LNCaP clone FGC (cell line): Measurements from ENCODE around the gene DNAJC15.
"Not testable (repeated sequence)": the region's sequence is repeated elsewhere in the genome, so short reads cannot be mapped to it uniquely, and the experiment has no call there.

Experiments
- DNase-seq: peaks from one replicate; pipeline ENCODE4 v3.0.0-alpha.2; 2011; ENCODE audit warnings: low read depth
- H3K4me3 ChIP-seq: 2 replicates; pipeline ENCODE4 v1.5.1; 2011; ENCODE audit warnings: mild to moderate bottlenecking, low read depth, low read length, control low read depth
- TF ChIP-seq, protein P1 (sequence below): IDR thresholded peaks from 2 replicates; pipeline ENCODE4 v1.5.1; 2012; ENCODE audit warnings: mild to moderate bottlenecking; ENCODE audit not compliant: control insufficient read depth, insufficient read depth; ENCODE audit errors: extremely low read depth

The DNAJC15 gene

DNA sequence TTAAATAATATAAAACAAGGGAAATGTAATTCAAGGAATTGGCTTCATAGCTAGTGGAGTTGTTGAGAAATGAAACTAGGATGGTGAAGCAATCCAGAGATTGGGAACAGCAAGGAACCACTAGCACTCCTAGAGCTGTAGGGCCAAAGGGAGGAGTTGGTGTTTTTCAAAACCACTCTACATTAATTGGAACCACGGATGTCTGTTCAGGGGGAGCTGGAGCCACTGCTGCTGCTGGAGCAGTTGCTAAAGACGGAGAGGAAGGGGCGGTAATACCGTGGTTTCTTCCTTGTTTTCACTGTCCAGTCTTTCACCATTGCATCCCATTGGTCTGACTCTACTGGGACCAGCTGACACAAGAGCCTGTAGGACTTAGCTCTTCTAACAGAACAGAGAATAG is 8.5 kb downstream of the DNAJC15 start:
- TF ChIP-seq, protein P1, sequence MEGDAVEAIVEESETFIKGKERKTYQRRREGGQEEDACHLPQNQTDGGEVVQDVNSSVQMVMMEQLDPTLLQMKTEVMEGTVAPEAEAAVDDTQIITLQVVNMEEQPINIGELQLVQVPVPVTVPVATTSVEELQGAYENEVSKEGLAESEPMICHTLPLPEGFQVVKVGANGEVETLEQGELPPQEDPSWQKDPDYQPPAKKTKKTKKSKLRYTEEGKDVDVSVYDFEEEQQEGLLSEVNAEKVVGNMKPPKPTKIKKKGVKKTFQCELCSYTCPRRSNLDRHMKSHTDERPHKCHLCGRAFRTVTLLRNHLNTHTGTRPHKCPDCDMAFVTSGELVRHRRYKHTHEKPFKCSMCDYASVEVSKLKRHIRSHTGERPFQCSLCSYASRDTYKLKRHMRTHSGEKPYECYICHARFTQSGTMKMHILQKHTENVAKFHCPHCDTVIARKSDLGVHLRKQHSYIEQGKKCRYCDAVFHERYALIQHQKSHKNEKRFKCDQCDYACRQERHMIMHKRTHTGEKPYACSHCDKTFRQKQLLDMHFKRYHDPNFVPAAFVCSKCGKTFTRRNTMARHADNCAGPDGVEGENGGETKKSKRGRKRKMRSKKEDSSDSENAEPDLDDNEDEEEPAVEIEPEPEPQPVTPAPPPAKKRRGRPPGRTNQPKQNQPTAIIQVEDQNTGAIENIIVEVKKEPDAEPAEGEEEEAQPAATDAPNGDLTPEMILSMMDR = no peak
- no peak for DNase-seq
- H3K4me3 ChIP-seq = no peak overlapping the region

DNA sequence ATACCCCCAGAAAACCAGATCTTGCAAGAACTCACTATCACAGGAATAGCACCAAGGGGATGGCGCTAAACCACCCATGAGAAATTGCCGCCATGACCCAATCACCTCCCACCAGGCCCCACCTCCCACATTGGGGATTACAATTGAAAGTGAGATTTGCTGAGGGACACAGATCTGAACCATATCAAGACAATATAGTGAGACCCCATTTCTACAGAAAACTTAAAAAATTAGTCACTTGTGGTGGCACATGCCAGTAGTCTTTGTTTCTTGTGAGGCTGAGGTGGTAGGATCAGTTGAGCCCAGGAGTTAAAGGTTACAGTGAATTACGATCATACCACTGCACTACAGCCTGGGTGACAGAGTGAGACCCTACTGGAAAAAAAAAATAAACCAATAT is 9.7 kb downstream of the DNAJC15 start:
- TF ChIP-seq, protein P1 = no peak
- DNase-seq = no peak
- no peak overlapping the region for H3K4me3 ChIP-seq

DNA sequence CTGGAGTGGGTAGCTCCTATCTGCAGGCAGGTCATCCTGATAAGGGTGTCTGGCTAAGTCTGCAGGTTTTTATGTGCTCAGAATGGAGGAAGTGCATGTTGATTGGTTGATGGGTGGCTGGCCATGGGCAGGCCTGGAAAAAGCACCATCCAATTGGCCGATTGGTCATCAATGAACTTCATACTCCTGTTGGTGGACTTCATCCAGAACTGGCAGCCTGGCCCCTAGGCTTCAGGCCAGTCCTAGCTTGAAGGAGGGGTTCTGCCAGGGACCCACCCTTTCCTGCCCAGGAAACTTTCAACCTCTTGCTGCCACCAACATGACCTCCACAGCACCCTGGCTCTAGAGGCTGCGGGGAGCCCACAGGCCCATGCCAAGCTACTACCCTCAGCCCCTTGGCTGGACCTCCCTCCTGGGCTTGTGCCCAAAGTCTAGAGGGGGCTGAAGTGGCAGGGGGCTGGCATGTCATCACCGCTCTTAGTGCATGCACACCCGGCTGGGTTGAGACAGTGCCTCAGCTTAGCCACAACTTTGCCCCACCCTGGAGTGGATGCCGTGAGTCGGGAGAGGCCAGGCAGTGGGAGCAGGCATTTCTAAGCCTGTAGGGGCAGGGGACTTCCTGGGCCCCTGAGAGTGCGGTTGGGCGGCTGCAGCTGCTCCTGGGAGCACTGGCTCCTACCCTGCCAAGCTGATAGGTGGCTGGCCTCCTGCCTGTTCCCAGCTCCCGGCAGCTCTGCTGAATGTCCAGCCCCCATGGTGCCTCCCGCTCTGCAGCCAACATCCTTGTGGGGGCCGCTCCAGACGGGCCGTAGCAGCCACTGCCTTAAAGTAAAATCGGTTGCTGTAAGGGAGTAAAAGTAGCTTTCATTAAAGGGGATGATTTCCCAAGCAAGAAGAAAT is 13.2 kb downstream of the DNAJC15 start:
- TF ChIP-seq, protein P1 = no peak
- H3K4me3 ChIP-seq = no peak overlapping the region
- DNase-seq = no peak

DNA sequence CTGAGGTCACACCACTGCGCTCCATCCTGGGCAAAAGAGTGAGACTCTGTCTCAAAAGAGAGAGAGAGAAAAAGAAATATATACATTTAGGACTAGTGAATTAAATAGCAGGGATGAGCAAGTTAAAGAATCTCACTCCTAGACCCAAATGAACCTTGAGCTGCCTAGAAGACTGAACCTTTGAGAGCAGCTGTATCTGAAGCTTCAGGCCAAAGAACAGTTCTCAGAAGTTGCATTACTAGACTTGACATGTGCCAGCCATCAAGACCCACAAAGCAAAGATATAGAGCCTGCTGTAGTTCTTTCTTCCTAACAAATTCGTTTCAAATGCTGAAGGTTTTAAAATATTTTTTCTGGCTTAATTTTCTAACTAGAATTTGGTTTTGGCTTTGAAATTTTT is 16.6 kb downstream of the DNAJC15 start:
- DNase-seq = no peak
- H3K4me3 ChIP-seq = no peak overlapping the region
- TF ChIP-seq, protein P1 = no peak

DNA sequence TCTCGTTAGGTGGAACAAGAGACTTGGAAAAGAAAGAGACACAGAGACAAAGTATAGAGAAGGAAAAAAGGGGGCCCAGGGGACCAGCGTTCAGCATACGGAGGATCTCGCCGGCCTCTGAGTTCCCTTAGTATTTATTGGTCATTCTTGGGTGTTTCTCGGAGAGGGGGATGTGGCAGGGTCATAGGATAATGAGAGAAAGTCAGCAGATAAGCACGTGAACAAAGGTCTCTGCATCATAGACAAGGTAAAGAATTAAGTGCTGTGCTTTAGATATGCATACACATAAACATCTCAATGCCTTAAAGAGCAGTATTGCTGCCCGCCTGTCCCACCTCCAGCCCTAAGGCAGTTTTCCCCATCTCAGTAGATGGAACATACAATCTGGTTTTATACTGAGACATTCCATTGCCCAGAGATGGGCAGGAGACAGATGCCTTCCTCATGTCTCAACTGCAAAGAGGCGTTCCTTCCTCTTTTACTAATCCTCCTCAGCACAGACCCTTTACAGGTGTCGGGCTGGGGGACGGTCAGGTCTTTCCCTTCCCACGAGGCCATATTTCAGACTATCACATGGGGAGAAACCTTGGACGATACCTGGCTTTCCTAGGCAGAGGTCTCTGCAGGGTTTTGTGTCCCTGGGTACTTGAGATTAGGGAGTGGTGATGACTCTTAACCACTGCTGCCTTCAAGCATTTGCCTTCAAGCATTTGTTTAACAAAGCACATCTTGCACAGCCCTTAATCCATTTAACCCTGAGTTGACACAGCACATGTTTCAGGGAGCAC is 17.4 kb downstream of the DNAJC15 start:
- H3K4me3 ChIP-seq, DNase-seq: not testable (repeated sequence)

DNA sequence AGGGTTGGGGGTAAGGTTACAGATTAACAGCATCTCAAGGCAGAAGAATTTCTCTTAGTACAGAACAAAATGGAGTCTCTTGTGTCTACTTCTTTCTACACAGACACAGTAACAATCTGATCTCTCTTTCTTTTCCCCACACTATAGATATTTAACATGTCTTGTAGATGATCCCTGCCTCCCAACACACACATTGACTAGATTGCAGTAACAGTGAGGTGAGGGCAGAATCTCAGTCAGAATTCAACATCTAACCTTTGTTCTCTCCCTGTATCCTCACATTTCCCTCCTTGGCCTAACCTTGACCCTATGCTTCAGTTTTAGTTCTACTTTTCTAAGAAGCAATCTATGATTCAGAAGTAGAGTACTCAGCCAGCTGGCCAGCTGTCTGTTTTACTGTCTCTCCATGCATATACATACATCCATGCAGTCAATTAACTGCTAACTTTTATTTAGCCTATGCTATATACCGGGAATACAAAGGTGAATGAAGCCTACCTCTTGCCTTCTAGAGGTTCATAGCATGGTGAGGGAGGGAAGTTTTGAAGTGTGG is 18.1 kb downstream of the DNAJC15 start:
- H3K4me3 ChIP-seq = no peak overlapping the region
- TF ChIP-seq, protein P1 = no peak
- no peak for DNase-seq

DNA sequence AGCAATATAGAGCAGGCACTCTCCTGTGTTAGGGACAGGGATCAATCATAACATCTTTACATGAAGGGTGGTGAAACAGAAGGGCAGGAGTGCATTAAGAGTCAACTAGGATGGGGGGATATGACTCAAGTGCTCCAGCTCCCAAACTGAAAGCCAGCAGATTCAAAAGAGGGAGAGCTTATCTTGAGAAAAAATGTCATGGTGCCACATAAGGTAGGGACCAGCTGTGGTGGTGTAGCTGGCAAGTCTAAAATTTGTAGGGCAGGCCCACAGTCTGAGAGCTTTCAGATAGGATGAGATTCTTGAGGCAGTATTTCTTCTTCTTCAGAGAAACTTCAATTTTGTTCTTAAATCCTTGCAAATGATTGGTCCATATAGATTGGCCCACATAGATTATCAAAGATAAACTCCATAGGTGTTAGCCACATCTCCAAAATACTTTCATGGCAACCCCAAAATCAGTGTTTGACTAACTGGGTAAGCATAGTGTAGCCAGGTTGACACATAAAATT is 19.1 kb downstream of the DNAJC15 start:
- TF ChIP-seq, protein P1 = no peak
- DNase-seq = no peak
- no peak overlapping the region for H3K4me3 ChIP-seq
